GM12874 (cell line): Measurements from ENCODE around the gene MAP7.

Source experiments
- CTCF ChIP-seq: IDR thresholded peaks from 2 replicates; pipeline ENCODE4 v1.5.1; 2011; ENCODE audit warnings: low read depth, mild to moderate bottlenecking, control low read depth, low read length, moderate library complexity; ENCODE audit not compliant: insufficient read depth

MAP7 gene

GRCh38 chr6:136382676-136383252, 167.5 kb downstream of the MAP7 start:
- no peak for TF ChIP-seq CTCF

- TF ChIP-seq CTCF, result no peak
Measured at GRCh38 chr6:136378888-136379287, 171.3 kb downstream of the MAP7 start.

DNA sequence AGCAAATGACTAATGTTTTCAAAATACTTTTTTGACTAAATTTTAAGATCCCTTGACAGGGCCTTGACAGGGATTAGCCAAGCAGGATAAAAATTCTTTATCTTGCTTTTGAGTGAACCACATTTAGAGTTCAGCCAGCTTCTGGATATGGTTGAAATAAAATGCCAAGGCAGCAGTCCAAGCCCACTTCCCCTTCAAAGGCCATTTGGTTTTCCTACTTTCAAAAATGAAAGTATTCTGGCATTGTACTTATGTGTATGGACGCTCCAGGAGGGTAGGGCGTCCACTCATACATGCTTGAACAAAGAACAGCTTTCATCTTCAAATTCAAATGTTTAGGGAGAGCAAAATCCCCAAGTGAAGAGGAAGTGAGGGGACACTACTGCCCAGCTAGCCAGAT, 178.3 kb downstream of the MAP7 start:
- TF ChIP-seq CTCF, result no peak

DNA sequence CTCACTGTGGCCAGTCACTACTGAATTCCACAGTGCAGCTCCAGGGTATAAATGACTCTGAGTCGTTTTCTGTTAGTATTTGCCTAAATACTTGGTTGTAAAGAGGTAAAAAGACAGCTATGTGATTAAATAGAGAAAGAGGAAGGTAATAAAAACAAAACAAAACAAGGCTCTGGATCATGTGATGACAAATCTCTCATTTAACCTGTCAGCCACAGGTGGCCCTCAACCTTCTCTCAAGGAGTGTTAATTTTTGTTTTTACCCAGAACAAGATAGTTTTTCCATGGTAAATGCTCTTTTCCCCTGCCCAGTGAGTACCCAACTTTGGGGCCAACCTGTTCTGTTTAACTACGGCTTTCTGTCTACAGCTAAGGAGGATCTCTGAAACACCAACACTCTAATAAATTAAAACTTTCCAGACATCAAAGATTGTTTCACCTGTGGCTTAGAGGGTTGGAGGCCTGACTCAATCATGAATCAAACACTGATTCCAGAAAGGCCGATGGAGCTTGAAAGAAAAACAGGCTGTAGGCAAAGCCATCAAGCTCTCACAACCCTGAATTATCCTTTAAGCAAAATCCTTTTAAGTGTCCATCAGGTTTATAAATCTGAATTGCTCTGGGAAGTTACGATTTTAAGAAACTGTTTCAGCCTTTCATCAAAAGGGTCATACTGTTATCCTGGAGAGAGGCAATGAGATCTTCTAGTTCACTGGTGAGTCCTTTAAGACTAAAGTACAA, 179.1 kb downstream of the MAP7 start:
- TF ChIP-seq CTCF, result no peak

DNA sequence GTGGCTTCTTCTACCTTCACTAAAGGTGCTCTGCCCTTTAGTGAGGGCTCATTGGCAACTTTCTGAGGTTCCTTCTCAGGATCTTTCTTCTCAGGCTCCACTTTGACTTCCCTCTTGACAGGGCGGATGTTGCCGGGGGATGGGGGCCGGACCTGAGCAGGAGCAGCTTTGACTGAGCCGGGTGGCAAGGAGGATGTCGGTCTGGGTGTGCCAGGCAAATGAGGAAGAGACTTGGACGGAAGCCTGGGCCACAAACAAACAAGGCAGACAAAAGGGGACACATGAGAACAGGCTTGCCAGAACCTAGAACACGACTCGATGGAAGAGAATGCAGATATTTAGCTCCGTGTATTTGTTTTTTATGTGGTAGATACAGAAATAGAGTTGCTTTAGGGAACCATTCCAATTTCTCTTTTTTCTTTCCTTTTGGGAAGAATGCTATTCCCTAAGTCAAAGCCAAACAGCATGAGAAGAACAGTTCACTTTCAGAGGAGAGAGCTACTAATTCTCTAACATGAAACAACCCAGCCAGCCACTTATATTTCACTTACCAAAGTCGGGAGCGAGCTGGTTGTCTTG, 184.4 kb downstream of the MAP7 start:
- no peak for TF ChIP-seq CTCF

- TF ChIP-seq CTCF, result no peak
Measured at GRCh38 chr6:136362421-136363356, 187.5 kb downstream of the MAP7 start.

DNA sequence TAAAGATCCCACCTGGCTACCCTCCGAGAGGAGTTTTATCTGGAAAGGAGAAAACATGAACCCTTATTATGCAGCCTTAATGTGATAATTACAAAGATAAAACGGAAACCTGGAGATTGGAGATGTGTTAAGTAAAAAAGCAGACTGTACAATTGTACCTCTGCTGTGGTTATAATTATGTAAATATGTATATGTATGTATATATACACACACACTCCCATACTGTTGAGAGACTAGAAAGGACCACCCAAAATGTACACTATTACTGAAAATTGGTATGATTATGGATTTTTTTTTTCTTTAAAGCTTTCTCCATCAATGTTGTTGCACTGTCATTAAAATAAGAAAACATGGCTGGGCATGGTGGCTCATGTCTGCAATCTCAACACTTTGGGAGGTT, 188.4 kb downstream of the MAP7 start:
- no peak for TF ChIP-seq CTCF
